Fibroblast of skin of back (primary cell): ENCODE results near the gene ST8SIA1.

Source experiments
- DNase-seq: peaks from one replicate; pipeline ENCODE4 v3.0.0-alpha.2; 2013

Gene ST8SIA1

DNA sequence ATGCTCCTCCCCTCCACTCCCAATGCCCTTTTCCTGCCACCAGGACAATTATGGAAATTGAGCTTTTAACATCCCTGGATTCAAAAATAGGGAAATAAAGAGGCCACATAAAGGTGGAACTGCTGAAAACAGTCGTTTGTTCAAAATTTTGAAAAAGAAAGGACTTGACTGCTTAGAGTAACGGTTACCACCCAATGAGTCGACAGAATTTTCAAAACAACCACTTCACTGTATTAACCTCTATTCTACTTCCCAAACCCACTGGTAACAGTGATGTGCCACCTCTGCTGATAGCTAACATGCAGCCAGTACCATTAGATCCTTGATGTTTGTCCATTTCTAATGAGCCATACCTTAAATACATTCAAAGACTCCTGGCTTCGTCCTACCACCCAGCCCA, 4.9 kb downstream of the ST8SIA1 start:
- DNase-seq: no peak

GRCh38 chr12:22325218-22325617, 9.3 kb downstream of the ST8SIA1 start:
- DNase-seq: no peak

- DNase-seq: no peak
Observed at GRCh38 chr12:22322091-22322490, 12.4 kb downstream of the ST8SIA1 start.

- peak; percentile 23 for DNase-seq
Observed at GRCh38 chr12:22321638-22322037, 12.9 kb downstream of the ST8SIA1 start.

- DNase-seq: no peak
Observed at GRCh38 chr12:22321018-22321605, 13.4 kb downstream of the ST8SIA1 start.

DNA sequence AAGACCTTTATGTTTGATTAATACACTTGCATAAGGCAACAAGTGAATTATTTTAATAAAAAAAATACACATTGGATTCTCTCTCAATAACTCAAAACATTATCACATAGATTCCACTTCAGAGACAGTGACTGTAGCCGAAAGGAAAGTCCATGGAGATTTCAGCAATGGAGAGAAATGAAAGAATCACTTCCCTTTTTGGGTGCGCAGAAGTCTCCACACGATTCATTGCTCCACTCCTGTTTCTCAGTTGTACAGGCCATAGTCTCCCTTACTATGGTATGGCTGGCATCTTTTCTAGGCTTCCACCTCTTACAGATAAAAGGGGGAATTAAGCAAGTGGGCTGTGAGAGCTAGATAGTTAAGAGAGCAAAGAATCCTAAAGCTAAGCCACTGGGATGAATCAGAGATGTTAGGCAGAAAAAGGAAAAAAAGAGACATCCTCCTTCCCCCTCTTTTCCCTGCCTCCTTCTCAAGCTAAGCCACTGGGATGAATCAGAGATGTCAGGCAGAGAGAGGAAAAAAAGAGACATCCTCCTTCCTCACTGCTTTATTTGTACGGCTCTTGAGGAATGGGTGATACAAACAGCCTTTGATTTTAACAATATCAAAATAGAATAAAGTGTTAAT, 16.3 kb downstream of the ST8SIA1 start:
- peak; percentile 65 for DNase-seq

DNA sequence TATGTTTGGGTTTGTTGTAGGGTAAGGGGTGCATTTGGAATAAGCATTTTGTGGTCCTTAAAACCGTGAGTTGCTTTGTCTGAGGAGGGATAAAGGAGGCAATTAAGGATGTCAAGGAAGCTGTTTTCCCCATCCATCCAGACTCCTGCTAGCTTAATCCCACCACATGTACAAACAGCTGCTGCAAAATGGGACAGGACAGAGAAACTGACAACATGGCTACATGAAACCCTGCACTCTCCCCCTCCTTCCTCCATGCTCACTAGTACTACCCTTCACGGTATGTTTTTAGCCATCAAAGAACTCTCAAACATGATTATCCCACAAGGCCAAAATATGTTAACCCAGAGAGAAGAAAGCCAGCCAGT, 20.6 kb downstream of the ST8SIA1 start:
- no peak for DNase-seq

- no peak for DNase-seq
Observed at GRCh38 chr12:22313286-22313962, 21.1 kb downstream of the ST8SIA1 start.

DNA sequence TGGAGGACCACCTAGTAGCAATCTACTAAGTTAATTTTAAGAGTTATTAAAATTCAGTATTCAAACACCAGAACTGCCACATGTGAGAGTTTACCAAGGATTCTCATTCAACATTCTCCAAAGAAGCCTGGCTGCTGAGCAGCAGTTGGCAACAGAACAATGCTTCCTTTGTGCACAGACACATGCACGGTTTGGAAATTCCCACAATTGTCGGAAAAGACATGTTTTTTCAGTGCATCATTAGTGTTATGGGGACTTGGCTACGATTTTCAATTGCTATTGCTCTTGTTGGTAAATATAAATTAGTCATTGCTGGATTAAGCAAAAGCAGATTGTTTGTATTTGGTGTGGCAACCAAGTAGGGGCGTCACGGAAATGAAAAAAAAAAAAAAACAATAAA, 22.2 kb downstream of the ST8SIA1 start:
- DNase-seq: no peak

- DNase-seq: no peak
Observed at GRCh38 chr12:22310709-22311108, 23.8 kb downstream of the ST8SIA1 start.

DNA sequence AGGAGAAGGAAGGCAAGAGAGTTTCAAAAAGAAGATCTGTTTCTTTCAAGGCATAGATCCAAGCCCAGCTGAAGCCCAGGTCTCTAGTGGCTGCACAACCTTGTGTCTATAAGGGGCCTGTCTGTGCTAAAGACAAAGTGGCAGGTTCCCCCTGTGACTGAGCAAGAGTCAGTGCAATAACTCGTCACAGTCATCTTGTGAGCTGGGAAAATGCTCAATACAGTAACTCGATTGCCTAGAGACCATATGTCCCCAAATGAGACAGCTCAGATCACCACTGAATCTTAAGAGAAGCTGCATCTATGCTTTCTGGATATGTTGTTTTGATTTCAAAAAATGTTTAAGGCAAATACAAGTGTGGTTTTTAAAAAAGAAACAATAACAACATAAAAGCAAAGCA, 24.2 kb downstream of the ST8SIA1 start:
- no peak for DNase-seq

- no peak for DNase-seq
Observed at GRCh38 chr12:22307811-22308210, 26.7 kb downstream of the ST8SIA1 start.

DNA sequence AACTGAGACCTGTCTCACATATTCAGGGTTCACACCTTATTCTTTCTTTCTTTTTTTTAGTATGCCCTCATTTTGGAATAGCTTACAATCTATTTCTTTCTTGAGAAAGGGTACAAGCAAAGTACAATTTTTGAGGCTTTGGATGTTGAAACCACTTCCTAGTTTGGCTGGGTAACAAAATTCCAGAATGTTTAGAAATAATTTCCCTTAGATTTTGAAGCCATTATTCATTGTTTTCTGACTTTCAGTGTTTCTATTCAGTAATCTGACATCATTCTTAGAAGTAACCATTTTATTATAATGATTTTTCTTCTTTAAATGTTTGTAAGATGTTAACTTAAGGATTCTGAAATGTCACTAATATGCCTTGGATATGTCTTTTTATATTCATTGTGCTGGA, 28.2 kb downstream of the ST8SIA1 start:
- DNase-seq: peak; percentile 28

DNA sequence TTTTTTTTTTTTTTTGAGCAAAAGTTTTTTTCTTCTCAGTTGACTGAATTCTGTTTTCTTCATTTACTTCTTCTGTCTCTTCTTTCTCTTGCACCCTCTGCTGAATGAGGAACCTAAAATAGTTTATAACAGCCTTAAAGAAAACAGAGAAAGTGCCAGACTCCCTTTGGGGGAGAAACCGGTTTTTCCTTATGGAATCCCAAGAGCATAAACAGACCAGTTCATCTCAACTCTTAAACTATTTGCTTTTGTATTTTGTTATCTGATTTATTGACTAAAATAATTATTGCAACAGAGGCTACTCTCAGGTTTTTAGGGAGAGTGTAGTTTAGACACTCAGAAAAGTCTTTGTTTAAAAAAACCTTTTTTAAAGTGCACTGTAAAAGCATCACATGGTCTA, 30.2 kb downstream of the ST8SIA1 start:
- no peak for DNase-seq

DNA sequence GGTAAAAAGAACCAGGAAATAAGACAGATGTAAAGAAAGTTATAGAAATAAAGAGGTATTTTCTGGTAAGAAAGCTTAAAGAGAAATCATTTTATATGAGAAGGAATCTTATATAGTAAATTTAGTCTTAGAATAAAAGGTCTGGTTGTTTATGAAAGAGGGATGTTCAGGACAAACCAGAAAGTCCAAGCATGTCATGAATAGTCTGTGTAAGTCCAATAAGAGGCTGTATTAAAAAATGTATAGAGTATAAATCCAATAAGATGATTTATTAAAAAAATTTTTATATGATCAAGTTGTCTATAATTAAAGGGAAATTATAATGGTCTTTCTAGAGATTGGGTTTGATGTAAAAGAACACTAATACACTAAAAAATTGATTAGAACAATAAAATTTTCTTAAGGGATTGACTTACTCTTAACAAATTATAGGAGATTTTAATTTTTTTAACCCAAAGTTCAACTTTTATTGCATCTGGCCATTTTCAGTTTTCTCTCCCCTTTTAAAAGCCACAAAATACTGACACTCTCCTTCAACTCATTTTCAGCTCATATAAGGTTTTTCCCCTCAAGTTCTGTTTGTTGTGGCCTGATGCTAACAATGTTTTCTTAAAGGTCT, 35.1 kb downstream of the ST8SIA1 start:
- no peak for DNase-seq

- DNase-seq: no peak
Observed at GRCh38 chr12:22289250-22289649, 45.3 kb downstream of the ST8SIA1 start.

- DNase-seq: peak; percentile 81
Observed at GRCh38 chr12:22287776-22288621, 46.5 kb downstream of the ST8SIA1 start.

- DNase-seq: no peak
Observed at GRCh38 chr12:22287101-22287500, 47.4 kb downstream of the ST8SIA1 start.

DNA sequence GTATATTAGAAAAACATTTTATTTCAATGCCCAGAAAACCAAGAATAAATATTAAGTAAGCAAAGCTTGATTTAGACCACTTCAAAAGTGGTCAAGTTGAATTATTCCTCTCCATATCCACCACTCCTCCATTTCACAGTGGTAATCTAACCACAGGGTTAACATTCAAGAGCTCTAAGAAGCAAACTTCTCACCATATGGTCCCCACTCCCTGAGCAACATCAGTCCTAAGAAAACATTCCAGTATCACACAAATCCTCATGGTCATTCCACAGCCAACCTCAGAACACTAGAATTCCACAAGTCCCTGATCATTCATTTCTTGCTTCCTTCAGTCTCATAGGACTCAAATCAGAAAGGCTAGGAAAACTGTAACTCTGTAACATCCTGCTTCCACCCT, 47.9 kb downstream of the ST8SIA1 start:
- DNase-seq: peak; percentile 99

- peak; percentile 17 for DNase-seq
Observed at GRCh38 chr12:22285846-22286245, 48.7 kb downstream of the ST8SIA1 start.

DNA sequence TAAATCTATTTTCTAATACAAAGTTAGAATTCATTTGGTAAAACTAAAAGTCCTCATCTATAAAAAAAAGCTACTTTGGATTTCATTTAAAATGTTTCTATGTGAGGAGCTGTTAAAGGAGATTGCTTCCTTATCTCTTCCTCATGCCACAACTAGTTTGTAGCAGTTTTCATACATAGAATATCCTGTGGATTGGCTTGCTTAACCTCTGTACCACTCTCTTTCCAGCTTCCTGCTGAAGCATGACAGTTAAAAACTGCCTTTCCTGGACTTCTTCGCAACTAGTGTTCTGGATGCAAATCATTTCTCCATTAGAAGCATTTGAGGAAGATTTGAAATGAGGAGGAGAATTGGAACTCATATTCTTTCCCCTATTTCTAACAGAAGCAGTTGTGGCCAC, 49.6 kb downstream of the ST8SIA1 start:
- DNase-seq: peak; percentile 33

GRCh38 chr12:22283508-22283907, 51.0 kb downstream of the ST8SIA1 start:
- DNase-seq: no peak

DNA sequence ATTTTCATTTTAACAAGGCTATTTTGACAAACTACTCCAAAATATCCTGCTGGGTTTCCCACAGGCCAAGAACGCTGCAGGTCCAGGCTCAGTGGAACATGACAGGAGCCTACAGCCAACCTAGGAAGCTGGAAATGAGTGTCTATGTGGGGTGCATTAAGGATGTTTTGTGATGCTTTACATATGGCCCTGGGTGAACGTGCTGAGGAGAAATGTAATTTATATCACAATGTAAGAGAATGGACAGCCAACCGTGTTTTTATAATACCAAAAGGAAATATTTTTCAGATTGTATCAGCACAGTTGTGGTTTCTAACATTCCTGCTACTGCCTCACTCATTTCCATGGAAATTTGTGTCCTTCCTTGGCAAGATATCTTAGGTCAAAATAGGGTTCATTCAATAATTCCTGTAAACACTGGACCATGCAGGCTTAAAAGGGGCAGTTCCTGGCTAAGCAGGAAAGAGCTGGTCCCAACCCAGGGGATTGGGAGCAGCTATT, 51.5 kb downstream of the ST8SIA1 start:
- peak; percentile 93 for DNase-seq
